ENCODE measurements around the gene BIRC2.

Gene BIRC2

DNA sequence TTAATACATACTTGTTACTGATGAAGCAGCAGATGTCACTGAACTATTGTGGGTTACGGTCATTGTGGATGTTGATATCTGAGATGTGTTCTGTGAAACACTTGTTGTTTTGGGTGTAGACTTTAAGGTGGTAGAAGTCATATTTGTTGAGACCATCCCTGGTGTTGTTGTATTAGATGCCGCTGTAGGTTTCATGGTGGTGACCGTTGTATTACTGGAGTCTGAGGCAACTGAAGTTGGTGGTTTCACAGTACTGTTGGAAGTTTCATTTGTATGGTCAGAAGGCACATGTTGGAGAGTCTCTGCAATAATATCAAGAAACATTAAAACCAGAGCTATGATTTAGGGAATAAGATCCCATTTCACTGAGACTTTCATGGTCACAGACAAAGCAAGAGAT is 54.9 kb downstream of the BIRC2 start:
- no peak for DNase-seq (ENCODE audit: low read depth in 2 of 2)

DNA sequence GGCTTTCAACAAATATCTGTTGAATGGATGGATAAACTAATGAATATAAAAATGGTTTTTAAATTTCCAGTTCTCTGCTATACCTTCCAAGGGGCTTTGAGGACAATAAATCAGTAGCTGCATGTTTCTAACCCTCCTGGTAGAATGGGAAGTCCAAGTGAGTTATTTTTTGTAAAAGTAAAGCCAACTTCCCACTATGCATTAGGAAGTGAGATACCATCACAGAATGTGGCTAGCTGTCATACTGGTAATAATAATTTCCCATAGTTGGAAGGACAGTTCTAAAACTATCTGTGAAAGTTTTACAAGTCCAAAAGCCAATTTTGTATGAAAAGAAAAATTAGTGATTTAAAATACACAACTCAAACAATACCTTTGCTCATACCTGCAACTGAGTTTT is 55.5 kb downstream of the BIRC2 start:
- DNase-seq (ENCODE audit: low read depth in 2 of 2) = no peak

DNA sequence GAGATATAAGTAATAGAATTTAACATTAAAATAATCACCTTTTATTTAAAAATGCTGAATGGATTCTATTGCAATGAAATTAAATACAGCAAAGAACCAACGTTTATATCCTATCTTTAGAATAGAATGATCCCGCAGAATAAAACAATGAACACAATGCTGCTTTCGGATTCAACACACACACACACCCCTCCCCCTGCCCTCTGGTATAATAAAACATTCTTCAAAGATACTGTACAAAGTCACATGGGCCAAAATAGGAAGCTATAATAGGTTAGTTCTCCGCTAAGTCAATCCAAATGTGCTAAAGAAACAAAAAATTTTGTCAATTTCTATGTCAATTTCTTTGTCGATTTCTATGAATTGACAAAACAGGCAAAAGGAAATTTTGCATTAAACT is 58.5 kb downstream of the BIRC2 start:
- DNase-seq (ENCODE audit: low read depth in 2 of 2) = no peak

DNA sequence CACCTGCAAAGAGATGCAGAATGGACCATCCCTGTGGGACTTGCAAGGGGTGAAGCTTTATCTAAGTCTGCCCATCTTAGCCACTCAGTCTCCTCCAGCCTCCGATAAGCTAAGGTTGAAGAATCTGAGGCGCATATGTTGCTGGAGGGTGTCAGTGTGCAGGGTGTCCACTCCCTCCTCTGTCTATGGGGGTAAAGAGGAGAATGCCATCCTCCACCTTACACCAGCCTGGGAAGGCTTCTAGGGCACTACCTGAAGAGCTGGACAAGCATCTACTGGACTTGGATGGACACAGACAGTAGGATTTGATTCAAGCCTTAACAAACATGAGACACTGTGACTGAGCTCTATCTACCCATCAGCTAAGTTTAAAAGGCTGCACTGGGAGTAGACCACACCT is 59.1 kb downstream of the BIRC2 start:
- DNase-seq (ENCODE audit: low read depth in 2 of 2) = no peak

DNA sequence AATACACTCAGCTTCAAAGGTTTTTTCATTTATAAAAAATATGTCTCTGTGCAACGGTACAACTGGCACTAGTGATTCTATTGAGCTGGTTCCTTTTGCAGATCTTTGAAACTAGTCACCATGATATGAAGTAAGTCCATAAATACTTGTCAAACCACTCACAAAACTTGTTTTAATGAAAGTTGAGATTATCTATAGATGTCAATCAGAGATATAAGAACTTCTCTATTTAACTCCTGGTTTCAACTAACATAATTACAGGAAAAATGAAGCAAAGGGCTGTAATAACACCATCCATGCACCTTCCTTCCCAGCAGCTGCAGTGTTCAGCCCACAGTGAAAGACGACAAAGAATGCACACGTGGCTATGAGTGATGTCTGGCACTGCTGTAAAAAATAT is 60.9 kb downstream of the BIRC2 start:
- DNase-seq (ENCODE audit: low read depth in 2 of 2) = no peak

DNA sequence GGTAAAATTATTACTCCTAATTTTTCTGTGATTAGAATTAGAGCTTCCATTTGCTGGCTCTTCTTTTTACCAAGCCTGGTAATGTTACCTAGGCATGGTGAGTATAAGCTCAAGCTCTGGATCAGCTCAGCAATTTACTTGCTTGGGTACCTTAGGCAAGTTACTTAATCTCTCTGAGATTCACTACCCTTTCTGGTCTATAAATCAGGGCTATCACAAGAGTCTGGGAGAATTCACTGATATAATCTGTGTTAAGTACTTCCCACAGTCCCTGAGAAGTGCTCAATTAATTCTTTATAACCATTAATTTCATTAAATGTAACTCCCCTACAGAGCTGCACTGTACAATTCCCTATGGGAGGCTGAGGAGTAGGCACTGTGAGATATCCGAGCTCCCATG is 61.3 kb downstream of the BIRC2 start:
- no peak for DNase-seq (ENCODE audit: low read depth in 2 of 2)

DNA sequence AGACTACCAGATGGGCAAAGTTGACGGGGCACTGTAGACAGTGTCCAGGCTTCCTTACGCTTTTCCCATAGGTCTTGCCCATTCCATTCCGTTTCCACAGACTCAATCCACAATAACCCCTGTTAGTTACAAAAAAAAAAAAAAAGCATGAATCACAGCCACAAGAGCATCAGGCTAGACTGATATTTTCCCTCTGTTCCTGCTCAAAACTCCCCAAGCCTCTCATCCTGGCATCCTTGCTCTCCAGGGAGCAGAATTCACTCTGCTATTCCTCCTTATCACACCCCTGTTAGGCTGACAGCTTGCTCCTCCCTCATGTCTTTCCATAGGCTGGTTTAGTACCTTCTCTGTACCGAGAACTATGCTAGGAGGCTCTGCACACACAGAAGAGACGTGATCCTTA is 63.4 kb downstream of the BIRC2 start:
- DNase-seq (ENCODE audit: low read depth in 2 of 2) = no peak

DNA sequence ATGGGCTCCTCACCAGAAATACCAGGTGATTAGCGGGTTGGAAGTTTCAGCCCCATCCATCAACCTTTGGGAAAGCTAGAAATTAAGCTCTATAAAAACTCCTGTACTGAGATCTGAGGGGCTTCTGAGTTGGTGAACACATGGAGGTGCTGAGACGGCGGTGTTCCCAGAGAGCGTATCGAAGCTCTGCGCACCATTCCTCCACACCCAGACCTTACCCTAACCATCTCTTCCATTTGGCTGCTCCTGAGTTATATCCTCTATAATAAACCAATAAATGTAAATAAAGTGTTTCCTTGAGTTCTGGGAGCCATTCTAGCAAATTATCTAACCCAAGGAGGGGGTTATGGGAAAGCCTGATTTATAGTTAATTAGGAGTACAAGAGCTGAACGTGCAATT is 64.1 kb downstream of the BIRC2 start:
- no peak for DNase-seq (ENCODE audit: low read depth in 2 of 2)

DNA sequence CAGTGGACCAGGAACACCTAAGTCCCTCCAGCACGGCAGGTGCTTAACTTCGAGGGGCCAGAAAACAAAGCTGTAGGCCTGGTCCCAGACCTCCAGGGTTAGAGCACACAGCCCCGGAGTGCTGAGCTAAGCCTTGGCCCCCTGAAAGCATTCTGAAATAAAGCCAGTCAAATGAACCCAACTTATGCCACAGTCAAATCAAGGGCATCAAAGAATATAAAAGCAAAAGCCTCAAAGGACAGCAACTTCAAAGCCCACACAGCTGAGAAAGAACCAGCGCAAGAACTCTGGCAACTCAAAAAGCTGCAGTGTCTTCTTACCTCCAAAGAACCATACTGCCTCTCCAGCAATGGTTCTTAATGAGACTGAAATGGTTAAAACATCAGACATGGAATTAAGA is 66.5 kb downstream of the BIRC2 start:
- no peak for DNase-seq (ENCODE audit: low read depth in 2 of 2)

DNA sequence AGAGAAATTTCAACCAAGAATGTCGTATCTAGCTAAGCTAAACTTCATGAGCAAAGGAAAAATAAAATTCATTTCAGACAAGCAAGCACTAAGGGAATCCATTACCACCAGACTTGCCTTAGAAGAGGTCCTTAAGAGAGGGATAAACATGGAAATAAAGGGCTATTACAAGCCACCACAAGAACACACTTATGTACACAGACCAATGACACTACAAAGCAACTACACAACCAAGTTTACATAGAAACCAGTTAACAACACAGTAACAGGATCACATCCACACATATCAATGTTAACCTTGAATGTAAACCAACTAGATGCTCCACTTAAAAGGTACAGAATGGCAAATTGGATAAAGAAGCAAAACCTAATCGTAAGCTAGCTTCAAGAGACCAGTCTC is 67.5 kb downstream of the BIRC2 start:
- DNase-seq (ENCODE audit: low read depth in 2 of 2) = no peak

DNA sequence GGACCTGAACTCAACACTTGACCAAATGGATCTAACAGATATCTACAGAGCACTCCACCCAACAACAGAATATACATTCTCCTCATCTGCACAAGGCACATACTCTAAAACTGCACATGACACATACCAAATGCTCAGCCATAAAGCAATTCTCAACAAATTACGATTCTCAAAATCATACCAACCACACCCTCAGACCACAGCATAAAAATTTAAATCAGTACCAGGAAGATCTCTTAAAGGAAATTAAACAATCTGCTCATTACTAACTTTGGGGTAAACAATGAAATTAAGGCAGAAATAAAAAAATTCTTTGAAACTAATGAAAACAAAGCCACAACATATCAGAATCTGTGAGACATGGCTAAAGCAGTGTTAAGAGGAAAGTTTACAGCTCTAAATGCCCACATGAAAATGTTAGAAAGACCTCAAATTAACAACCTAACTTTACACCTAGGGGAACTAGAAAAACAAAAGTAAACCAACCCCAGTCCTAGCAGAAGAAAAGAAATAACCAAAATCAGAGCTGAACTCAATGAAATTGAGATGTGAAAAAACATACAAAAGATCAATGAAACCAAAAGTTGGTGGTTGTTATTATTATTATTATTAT is 68.4 kb downstream of the BIRC2 start:
- DNase-seq (ENCODE audit: low read depth in 2 of 2) = no peak

DNA sequence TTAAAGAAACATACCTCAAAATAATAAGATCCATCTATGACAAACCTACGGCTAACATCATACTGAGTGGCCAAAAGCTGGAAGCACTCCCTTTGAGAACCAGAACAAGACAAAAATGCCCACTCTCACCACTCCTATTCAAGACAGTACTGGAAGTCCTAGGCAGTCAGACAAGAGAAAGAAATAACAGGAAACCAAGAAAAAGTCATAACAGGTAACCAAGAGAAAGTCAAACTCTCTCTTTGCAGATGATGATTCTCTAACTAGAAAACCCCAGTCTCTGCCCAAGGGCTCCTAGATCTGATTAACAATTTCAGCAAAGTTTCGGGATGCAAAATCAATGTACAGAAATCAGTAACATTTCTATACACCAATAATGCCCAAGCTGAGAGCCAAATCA is 70.0 kb downstream of the BIRC2 start:
- no peak for DNase-seq (ENCODE audit: low read depth in 2 of 2)

DNA sequence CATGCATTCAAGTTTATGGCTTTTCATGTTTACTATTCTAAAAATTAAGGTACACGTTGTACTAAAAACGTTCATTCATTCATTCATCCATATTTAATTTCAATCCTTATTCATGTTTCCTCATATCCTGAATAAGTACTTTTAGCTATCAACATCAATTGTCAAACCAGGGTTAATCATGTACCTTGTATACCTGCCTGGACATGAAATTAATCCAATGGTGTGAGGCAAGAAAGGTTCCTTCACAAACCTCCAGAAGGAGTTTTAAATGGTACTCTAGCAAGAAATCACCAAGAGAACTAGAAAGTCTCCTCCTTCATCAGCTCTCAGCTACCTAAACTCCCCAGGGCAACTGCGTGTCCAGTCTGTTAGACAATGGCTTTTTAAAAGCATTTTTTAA is 72.2 kb downstream of the BIRC2 start:
- DNase-seq (ENCODE audit: low read depth in 2 of 2) = no peak

DNA sequence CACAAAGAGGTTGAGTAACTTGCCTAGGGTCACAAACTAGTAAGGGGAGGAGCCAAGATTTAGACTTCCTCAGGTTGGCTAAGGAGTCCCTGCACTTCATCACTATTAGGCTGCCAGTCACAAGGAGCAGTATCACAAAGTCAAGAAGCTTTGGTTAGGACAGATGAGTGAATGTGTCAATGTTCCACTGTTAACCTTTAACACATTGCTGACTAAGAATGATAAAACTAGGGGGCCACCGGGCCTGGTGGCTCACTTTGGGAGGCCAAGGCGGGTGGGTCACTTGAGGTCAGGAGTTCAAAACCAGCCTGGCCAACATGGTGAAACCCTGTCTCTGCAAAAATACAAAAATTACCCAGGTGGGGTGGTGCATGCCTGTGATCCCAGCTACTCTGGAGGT is 73.5 kb downstream of the BIRC2 start:
- DNase-seq (ENCODE audit: low read depth in 2 of 2) = no peak

DNA sequence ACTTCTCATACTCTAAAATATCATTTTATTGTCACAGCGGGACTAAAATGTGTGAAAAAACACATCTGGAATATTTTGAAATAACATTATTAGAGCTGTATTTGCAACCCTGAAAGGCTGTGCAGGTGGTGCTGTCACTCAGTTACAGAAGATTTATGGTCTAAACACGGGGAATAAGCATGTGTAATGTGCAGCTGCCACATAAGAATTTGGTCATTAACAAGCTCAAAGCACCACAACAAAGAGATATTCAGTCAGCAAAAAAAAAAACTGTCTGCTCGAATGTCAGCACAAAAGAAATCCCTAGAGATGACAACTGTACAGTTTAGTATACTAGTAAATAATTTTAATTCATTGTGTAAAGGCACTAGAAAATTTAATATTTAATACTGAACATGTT is 74.2 kb downstream of the BIRC2 start:
- DNase-seq (ENCODE audit: low read depth in 2 of 2) = no peak

DNA sequence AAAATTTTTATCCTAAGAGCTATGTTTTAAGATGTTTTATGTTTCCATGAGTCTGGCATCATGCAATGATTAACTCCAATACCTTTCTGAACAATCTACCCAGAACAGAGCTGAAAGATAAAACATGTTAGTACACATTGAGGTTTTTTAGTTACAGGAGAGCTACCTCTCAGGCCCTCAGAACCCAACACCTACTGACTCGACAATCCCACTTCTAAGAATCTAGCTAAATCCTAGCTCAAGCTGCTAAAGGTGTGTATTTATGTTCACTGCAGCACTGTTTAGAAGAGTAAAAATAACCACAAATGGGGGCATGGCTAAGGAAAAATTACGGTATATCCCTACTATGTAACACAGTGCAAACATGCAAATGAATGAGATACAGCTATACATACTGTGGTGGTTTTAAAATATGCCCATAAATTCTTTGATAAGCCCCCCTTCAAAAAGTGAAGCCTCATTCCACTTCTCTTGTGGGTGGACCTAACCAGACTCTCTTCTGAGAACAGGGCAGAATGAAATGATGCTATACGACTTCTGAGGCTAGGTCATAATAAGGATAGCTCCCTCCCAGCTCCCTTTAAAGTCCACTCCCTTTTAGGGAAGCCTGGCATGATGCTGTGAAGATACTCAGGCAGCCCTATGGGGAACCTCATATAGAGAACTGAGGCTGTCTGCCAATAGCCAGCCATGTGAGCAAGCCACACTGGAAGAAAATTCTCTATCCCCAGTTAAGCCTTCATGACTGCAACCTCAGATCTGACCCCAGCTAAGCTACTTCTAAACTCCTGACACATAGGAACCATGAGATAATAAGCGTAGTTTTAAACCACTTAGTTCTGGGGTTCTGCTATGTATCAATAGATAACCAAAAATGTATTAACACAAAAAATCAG is 76.1 kb downstream of the BIRC2 start:
- DNase-seq (ENCODE audit: low read depth in 2 of 2) = no peak

DNA sequence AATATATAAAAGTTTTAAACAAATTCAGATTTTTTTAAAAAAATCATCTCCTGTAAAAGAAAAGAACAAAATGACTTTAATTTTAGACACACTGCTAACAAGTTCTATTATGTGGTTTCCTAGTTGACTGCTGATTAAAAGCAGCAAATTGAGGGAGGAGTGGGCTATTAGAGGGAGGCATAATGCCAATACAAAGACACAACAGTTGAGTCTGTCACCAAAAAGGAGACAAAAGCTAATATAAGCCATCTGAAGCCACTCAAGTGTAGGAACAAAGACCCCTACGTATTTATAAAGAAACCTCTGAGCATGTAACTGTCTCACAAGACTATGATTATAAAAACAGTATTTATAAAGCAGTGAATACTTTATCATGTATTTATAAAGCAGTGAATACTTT is 76.9 kb downstream of the BIRC2 start:
- no peak for DNase-seq (ENCODE audit: low read depth in 2 of 2)

DNA sequence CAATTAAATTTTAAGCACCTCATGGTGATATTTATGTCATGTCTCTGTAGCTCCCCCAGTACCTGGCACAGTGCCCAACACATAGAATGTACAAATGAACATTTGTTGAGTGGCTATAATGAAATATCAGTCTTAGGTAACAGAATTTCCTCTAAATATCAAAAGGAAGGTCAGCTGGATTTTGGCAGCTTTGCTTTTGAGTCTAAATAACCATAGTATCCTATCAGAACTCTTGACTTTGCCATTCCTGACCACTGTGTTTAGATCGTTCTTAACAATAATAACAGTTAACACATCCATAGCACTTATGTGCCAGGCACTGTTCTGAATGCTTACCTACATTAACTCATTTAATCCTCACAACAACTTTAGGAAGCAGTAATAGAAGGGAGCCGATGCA is 79.0 kb downstream of the BIRC2 start:
- DNase-seq (ENCODE audit: low read depth in 2 of 2) = no peak

DNA sequence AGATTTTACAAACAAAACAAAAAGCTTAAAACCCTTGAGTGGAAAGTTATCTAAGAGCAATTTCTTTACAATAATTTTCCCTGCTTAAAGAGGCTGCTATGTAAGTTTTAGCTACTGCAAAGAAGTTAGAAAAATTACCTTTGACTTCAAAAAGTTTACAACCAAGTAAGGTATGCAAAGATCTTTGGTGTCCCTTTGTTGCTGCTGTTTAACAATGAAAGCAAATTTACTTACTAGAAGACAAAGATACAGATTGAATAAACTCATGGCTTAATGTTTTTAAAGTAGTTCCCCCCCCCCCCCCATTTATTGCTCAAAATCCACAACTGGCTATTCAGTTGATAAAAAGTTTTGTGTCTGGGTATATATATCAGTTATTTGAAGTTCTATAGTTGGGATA is 79.6 kb downstream of the BIRC2 start:
- DNase-seq (ENCODE audit: low read depth in 2 of 2) = no peak

DNA sequence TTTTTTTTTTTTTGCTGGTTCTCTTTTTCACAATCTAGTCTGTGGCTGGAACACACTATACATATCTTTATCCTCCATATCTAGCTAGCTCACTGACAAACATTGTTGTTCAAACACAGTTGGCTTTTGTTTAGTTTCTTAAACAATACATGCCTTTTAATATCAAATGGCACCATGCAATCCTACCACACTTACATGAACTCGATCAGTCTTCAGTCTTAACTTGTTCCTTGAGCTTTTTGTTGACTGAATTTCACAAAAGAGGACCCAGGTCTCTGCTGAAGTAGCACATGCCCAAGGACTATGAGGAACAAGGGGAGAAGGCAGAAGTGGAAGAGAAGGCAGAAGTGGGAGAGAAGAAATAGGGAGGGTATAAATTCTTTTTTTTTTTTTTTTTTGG is 80.1 kb downstream of the BIRC2 start:
- no peak for DNase-seq (ENCODE audit: low read depth in 2 of 2)
